Measurements from ENCODE around the gene ATP5IF1.

The ATP5IF1 gene

GRCh38 chr1:28209700-28210099 lies 26.2 kb upstream of the ATP5IF1 start:
- in situ Hi-C loops (cut with HindIII; ENCODE audit: low sequenced_read_pairs): no loop called here
- no peak overlapping the region for H3K4me3 ChIP-seq (ENCODE audit: low read depth, low read length)
- no peak for TF ChIP-seq CTCF (IDR thresholded peaks at IDR 0.05; ENCODE audit: low read depth, low read length, missing control alignments)
- DNase-seq (ENCODE audit: low read depth): no peak

- no peak for TF ChIP-seq CTCF (IDR thresholded peaks at IDR 0.05; ENCODE audit: low read depth, low read length, missing control alignments)
- DNase-seq (ENCODE audit: low read depth): no peak
- in situ Hi-C loops (cut with HindIII; ENCODE audit: low sequenced_read_pairs): no loop called here
- H3K4me3 ChIP-seq (ENCODE audit: low read depth, low read length): no peak overlapping the region
These were observed 22.6 kb upstream of the ATP5IF1 start for GRCh38 chr1:28213315-28213714.

GRCh38 chr1:28229089-28229488 lies 6.8 kb upstream of the ATP5IF1 start:
- H3K4me3 ChIP-seq (ENCODE audit: low read depth, low read length): no peak overlapping the region
- DNase-seq (ENCODE audit: low read depth): no peak
- in situ Hi-C loops (cut with HindIII; ENCODE audit: low sequenced_read_pairs): no loop called here
- TF ChIP-seq CTCF (IDR thresholded peaks at IDR 0.05; ENCODE audit: low read depth, low read length, missing control alignments): no peak

GRCh38 chr1:28229996-28230395 lies 5.9 kb upstream of the ATP5IF1 start:
- TF ChIP-seq CTCF (IDR thresholded peaks at IDR 0.05; ENCODE audit: low read depth, low read length, missing control alignments): no peak
- no peak overlapping the region for H3K4me3 ChIP-seq (ENCODE audit: low read depth, low read length)
- DNase-seq (ENCODE audit: low read depth): no peak
- in situ Hi-C loops (cut with HindIII; ENCODE audit: low sequenced_read_pairs): no loop called here

GRCh38 chr1:28232558-28233263 lies 3.2 kb upstream of the ATP5IF1 start, which contains the start of gene DNAJC8:
DNAJC8 (minus strand) TSS chr1:28233029; CDS start chr1:28232998, 31 bp downstream.
- in situ Hi-C loops (cut with HindIII; ENCODE audit: low sequenced_read_pairs): no loop called here
- TF ChIP-seq CTCF (IDR thresholded peaks at IDR 0.05; ENCODE audit: low read depth, low read length, missing control alignments): no peak
- DNase-seq (ENCODE audit: low read depth): peak; percentile 86
- H3K4me3 ChIP-seq (ENCODE audit: low read depth, low read length): peak within 1 kb of the TSS; percentile 99

- no peak for DNase-seq (ENCODE audit: low read depth)
- H3K4me3 ChIP-seq (ENCODE audit: low read depth, low read length): peak overlapping the region; percentile 99
- in situ Hi-C loops (cut with HindIII; ENCODE audit: low sequenced_read_pairs): no loop called here
- TF ChIP-seq CTCF (IDR thresholded peaks at IDR 0.05; ENCODE audit: low read depth, low read length, missing control alignments): no peak
These were observed 2.7 kb upstream of the ATP5IF1 start for GRCh38 chr1:28233264-28233606.

Measured in astrocyte of the cerebellum (primary cell).